Thyroid gland (tissue), 4 donors: ENCODE results near the gene TMA7.

Experiments used
- POLR2A ChIP-seq, 2 donors: fragments of 450-650 bp; IDR thresholded peaks; one replicate each; pipeline ENCODE4 v1.6.1; 2017; ENCODE audit warnings: antibody characterized with exemption in 2 of 2, mild to moderate bottlenecking in 2 of 2, moderate library complexity in 1 of 2
- TF ChIP-seq, protein P1 (sequence below), 6 experiments: fragments of 200-600 bp in 3 of 6; fragments of 450-650 bp in 3 of 6; sonication (generic) in 3 of 6; IDR thresholded peaks; one replicate each; pipeline ENCODE4 v1.5.1; 2016 to 2019; ENCODE audit warnings: antibody characterized with exemption in 6 of 6, mild to moderate bottlenecking in 2 of 6, inconsistent platforms in 1 of 6, moderate library complexity in 1 of 6

GRCh38 chr3:48433472-48434118 lies 6.5 kb upstream of the TMA7 start:
- TF ChIP-seq, protein P1, sequence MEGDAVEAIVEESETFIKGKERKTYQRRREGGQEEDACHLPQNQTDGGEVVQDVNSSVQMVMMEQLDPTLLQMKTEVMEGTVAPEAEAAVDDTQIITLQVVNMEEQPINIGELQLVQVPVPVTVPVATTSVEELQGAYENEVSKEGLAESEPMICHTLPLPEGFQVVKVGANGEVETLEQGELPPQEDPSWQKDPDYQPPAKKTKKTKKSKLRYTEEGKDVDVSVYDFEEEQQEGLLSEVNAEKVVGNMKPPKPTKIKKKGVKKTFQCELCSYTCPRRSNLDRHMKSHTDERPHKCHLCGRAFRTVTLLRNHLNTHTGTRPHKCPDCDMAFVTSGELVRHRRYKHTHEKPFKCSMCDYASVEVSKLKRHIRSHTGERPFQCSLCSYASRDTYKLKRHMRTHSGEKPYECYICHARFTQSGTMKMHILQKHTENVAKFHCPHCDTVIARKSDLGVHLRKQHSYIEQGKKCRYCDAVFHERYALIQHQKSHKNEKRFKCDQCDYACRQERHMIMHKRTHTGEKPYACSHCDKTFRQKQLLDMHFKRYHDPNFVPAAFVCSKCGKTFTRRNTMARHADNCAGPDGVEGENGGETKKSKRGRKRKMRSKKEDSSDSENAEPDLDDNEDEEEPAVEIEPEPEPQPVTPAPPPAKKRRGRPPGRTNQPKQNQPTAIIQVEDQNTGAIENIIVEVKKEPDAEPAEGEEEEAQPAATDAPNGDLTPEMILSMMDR (IDR thresholded peaks at IDR 0.05) = no peak
- peak in 1 of 2 donors; percentile 68 for TF ChIP-seq POLR2A (IDR thresholded peaks at IDR 0.05)
